UCSD-AML1 (cell line): ENCODE measurements around the gene LYL1.

ENCODE experiments used
- DNase-seq: peaks from one replicate; lab custom pipeline; 2025; ENCODE audit not compliant: unreplicated experiment; lab: John Stamatoyannopoulos, UW

Gene LYL1

GRCh38 chr19:13110099-13110610 is 7.5 kb upstream of the LYL1 start:
- DNase-seq, result no peak

GRCh38 chr19:13109361-13110098 is 6.9 kb upstream of the LYL1 start:
- DNase-seq, result no peak

- DNase-seq, result peak; percentile 72
Measured at GRCh38 chr19:13104848-13105711, 2.4 kb upstream of the LYL1 start.

GRCh38 chr19:13104360-13104847 is 1.7 kb upstream of the LYL1 start:
- DNase-seq, result peak; percentile 98

- DNase-seq, result peak; percentile 78
Measured at GRCh38 chr19:13103581-13104359, 1.1 kb upstream of the LYL1 start.

- DNase-seq, result no peak
Measured at GRCh38 chr19:13102416-13102665, 317 bp downstream of the LYL1 start.

- no peak for DNase-seq
Measured at GRCh38 chr19:13101590-13102415, 855 bp downstream of the LYL1 start.

- peak; percentile 59 for DNase-seq
Measured at GRCh38 chr19:13100841-13101589, 1.6 kb downstream of the LYL1 start.

- DNase-seq, result peak; percentile 67
Measured at GRCh38 chr19:13100031-13100588, 2.5 kb downstream of the LYL1 start.

- DNase-seq, result peak; percentile 83
Measured at GRCh38 chr19:13099073-13099999, 3.3 kb downstream of the LYL1 start.

- DNase-seq, result peak; percentile 87
Measured at GRCh38 chr19:13098277-13099072, 4.2 kb downstream of the LYL1 start.

- DNase-seq, result peak; percentile 87
Measured at GRCh38 chr19:13097463-13098258, 5.0 kb downstream of the LYL1 start.

- DNase-seq, result no peak
Measured at GRCh38 chr19:13097033-13097462, 5.6 kb downstream of the LYL1 start.

GRCh38 chr19:13095934-13096927 is 6.4 kb downstream of the LYL1 start:
- DNase-seq, result peak; percentile 82

- no peak for DNase-seq
Measured at GRCh38 chr19:13095393-13095784, 7.3 kb downstream of the LYL1 start.
